Liver (tissue), 9 donors: ENCODE results near the gene BNC2. TPM values are rescaled to one million over a fixed set of nuclear protein-coding genes. Genes with fewer than 3 reads are reported as not detected.

Source experiments
- DNase-seq: peaks from one replicate; pipeline ENCODE4 v3.0.0-alpha.2; 2017; ENCODE audit warnings: low spot score
- H3K27ac ChIP-seq, 2 donors: one replicate each; pipeline ENCODE4 v1.7.0; 2013; ENCODE audit warnings: inconsistent platforms in 2 of 2, low read length in 2 of 2, control low read depth in 1 of 2, low read depth in 1 of 2, mild to moderate bottlenecking in 1 of 2
- H3K27me3 ChIP-seq, 4 donors: one replicate each; pipeline versions ENCODE4 v1.6.1 to v1.7.0; 2013; ENCODE audit warnings: low read length in 3 of 4, inconsistent platforms in 1 of 4, mild to moderate bottlenecking in 1 of 4, moderate library complexity in 1 of 4; ENCODE audit not compliant: control insufficient read depth in 4 of 4, insufficient read depth in 4 of 4
- H3K36me3 ChIP-seq, 4 donors: one replicate each; pipeline versions ENCODE4 v1.6.1 to v1.7.0; 2013; ENCODE audit warnings: low read length in 3 of 4, mild to moderate bottlenecking in 3 of 4, low read depth in 1 of 4, moderate library complexity in 1 of 4; ENCODE audit not compliant: control insufficient read depth in 4 of 4, insufficient read depth in 3 of 4
- H3K4me1 ChIP-seq, 4 donors: one replicate each; pipeline versions ENCODE4 v1.6.1 to v1.7.0; 2013; ENCODE audit warnings: low read length in 3 of 4, mild to moderate bottlenecking in 3 of 4, moderate library complexity in 1 of 4; ENCODE audit not compliant: control insufficient read depth in 4 of 4, insufficient read depth in 4 of 4
- H3K4me3 ChIP-seq, 3 donors: one replicate each; pipeline versions ENCODE4 v1.6.1 to v1.7.0; 2013; ENCODE audit warnings: low read length in 3 of 3, control low read depth in 1 of 3, low read depth in 1 of 3, mild to moderate bottlenecking in 1 of 3
- H3K9ac ChIP-seq, 2 donors: one replicate each; pipeline ENCODE4 v1.7.0; 2013; ENCODE audit warnings: low read length in 2 of 2, mild to moderate bottlenecking in 2 of 2, moderate library complexity in 2 of 2, control low read depth in 1 of 2, low read depth in 1 of 2
- H3K9me3 ChIP-seq, 4 donors: one replicate each; pipeline versions ENCODE4 v1.6.1 to v1.7.0; 2013; ENCODE audit warnings: low read length in 3 of 4; ENCODE audit not compliant: control insufficient read depth in 4 of 4
- FOXA1 ChIP-seq: IDR thresholded peaks from 2 replicates; pipeline ENCODE4 v1.6.1; 2016; ENCODE audit warnings: antibody characterized with exemption
- FOXA2 ChIP-seq: IDR thresholded peaks from 2 replicates; pipeline ENCODE4 v1.6.1; 2016; ENCODE audit warnings: antibody characterized with exemption
- GABPA ChIP-seq, 2 donors: IDR thresholded peaks in 1 of 2; conservative IDR thresholded peaks in 1 of 2; 2 replicates each; pipeline ENCODE4 v1.6.1; 2016; ENCODE audit warnings: antibody characterized with exemption in 2 of 2, mild to moderate bottlenecking in 1 of 2, moderate library complexity in 1 of 2
- HNF4A ChIP-seq, 2 donors: conservative IDR thresholded peaks; 2 replicates each; pipeline ENCODE4 v1.6.1; 2016; ENCODE audit warnings: antibody characterized with exemption in 2 of 2, mild to moderate bottlenecking in 2 of 2
- MAX ChIP-seq: IDR thresholded peaks from 2 replicates; pipeline ENCODE4 v1.6.1; 2016; ENCODE audit warnings: antibody characterized with exemption
- NR2F2 ChIP-seq: IDR thresholded peaks from 2 replicates; pipeline ENCODE4 v1.6.1; 2016; ENCODE audit warnings: antibody characterized with exemption
- RAD21 ChIP-seq, 2 donors: IDR thresholded peaks; 2 replicates each; pipeline ENCODE4 v1.6.1; 2016; ENCODE audit warnings: antibody characterized with exemption in 2 of 2, mild to moderate bottlenecking in 2 of 2
- RXRA ChIP-seq, 2 donors: IDR thresholded peaks; 2 replicates each; pipeline ENCODE4 v1.6.1; 2017 to 2018; ENCODE audit warnings: antibody characterized with exemption in 2 of 2, mild to moderate bottlenecking in 1 of 2
- TAF1 ChIP-seq: conservative IDR thresholded peaks from 2 replicates; pipeline ENCODE4 v1.6.1; 2016; ENCODE audit warnings: antibody characterized with exemption, mild to moderate bottlenecking
- WGBS: extraction: QIAGEN DNeasy Blood & Tissue Kit; methylation state at CpG from one replicate; pipeline ENCODE4 v1.1.7; 2013; 5-methylcytosine and 5-hydroxymethylcytosine counted together
- polyA plus RNA-seq, 2 donors: library from polyadenylated mRNA; stranded (reverse) in 1 of 2; unstranded in 1 of 2; fragments of 200-250 nt in 1 of 2; fragments of >200 nt in 1 of 2; fragmentation: Nextera tagmentation in 1 of 2; extraction: Ambion mirVana in 1 of 2; gene quantifications; one replicate each; pipeline versions ENCODE4 v1.2.1 to v1.2.3, GENCODE V29; 2013 to 2015
- total RNA-seq, 2 donors: library from RNA; depleted of rRNA; stranded (reverse); fragments of >200 nt; gene quantifications; one replicate each; pipeline ENCODE4 v1.2.3, GENCODE V29; 2014
- TF ChIP-seq, protein P1 (sequence below): IDR thresholded peaks from 2 replicates; pipeline ENCODE4 v1.6.1; 2016; ENCODE audit warnings: antibody characterized with exemption
- TF ChIP-seq, protein P2 (sequence below): IDR thresholded peaks from 2 replicates; pipeline ENCODE4 v1.6.1; 2016; ENCODE audit warnings: antibody characterized with exemption, mild to moderate bottlenecking
- donor health status: healthy.
- donor health status: healthy.
- donor health status: healthy.
- donor health status: healthy.
- donor health status: healthy.

Gene BNC2
- total and polyA plus RNA-seq, 4 donors: 0.07 to 0.67 (median 0.08) TPM

DNA sequence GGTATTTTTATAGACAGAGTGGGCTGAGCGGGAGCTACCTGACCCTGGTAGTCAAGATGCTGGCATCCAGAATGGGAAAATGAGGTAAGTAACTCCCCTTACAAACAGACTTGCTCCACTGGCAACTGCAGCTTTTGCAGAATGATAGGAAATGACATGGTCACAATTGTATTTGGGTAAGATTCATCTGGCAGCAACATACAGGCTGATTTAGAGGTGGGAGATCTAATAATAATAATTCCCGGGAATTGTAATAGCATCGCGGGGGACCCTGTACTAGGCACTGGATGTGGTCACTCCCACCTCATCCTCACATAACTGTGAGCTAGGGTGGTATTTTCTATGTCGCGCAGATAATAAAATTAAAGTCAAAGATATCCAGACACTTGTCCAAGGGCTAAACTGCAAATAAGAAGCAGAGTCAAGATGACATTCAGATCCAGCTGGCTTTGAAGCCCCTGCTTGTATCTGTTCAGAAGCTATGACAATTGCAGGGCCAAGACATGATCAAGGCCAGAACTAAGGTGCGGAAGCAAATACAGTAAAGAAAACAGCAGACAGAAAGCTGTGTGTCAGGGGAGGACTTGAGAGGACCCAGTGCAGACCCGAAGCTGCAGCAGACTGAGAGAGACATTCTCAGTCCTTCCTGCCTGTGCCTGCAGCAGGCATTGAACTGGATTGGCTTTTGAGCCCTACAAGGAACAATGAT, 507.2 kb downstream of the BNC2 start:
- H3K27ac ChIP-seq: no peak overlapping the region

GRCh38 chr9:16361939-16362338, 508.5 kb downstream of the BNC2 start:
- DNase-seq: no peak
- no peak overlapping the region for H3K4me3 ChIP-seq
- H3K9ac ChIP-seq: no peak overlapping the region
- TF ChIP-seq, protein P1, sequence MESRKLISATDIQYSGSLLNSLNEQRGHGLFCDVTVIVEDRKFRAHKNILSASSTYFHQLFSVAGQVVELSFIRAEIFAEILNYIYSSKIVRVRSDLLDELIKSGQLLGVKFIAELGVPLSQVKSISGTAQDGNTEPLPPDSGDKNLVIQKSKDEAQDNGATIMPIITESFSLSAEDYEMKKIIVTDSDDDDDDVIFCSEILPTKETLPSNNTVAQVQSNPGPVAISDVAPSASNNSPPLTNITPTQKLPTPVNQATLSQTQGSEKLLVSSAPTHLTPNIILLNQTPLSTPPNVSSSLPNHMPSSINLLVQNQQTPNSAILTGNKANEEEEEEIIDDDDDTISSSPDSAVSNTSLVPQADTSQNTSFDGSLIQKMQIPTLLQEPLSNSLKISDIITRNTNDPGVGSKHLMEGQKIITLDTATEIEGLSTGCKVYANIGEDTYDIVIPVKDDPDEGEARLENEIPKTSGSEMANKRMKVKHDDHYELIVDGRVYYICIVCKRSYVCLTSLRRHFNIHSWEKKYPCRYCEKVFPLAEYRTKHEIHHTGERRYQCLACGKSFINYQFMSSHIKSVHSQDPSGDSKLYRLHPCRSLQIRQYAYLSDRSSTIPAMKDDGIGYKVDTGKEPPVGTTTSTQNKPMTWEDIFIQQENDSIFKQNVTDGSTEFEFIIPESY: no peak
- TF ChIP-seq RAD21 (IDR thresholded peaks at IDR 0.05) (no peak), GABPA (IDR thresholded peaks at IDR 0.05 in 1 of 2, conservative IDR thresholded peaks at IDR 0.05 in 1 of 2) (no peak), FOXA2 (no peak), HNF4A (conservative IDR thresholded peaks at IDR 0.05) (no peak), MAX (no peak), NR2F2 (no peak), TAF1 (no peak)
- H3K36me3 ChIP-seq: no peaks in the 10 kb centered on the region
- no peaks in the 10 kb centered on the region for H3K4me1 ChIP-seq
- H3K9me3 ChIP-seq: no peaks in the 10 kb centered on the region
- no peaks in the 10 kb centered on the region for H3K27me3 ChIP-seq
- no peak overlapping the region for H3K27ac ChIP-seq

More for the DNA sequence above, 507.2 kb downstream of the BNC2 start:
- H3K36me3 ChIP-seq: no peaks in the 10 kb centered on the region
- no peak overlapping the region for H3K4me3 ChIP-seq
- H3K4me1 ChIP-seq: no peaks in the 10 kb centered on the region
- TF ChIP-seq HNF4A (conservative IDR thresholded peaks at IDR 0.05): no peak
- DNase-seq: no peak
- H3K9ac ChIP-seq: no peak overlapping the region
- WGBS: 92% methylated on average over 8 of the region's 8 CpGs
- no peaks in the 10 kb centered on the region for H3K27me3 ChIP-seq
- H3K9me3 ChIP-seq: no peaks in the 10 kb centered on the region

GRCh38 chr9:16361118-16361517, 509.4 kb downstream of the BNC2 start:
- H3K27me3 ChIP-seq: no peaks in the 10 kb centered on the region
- no peak overlapping the region for H3K9ac ChIP-seq
- H3K27ac ChIP-seq: no peak overlapping the region
- H3K4me3 ChIP-seq: no peak overlapping the region
- 87% methylated on average over 3 of the region's 3 CpGs for WGBS
- TF ChIP-seq HNF4A (conservative IDR thresholded peaks at IDR 0.05) (no peak), RXRA (IDR thresholded peaks at IDR 0.05) (no peak), GABPA (IDR thresholded peaks at IDR 0.05 in 1 of 2, conservative IDR thresholded peaks at IDR 0.05 in 1 of 2) (no peak), FOXA1 (no peak)
- TF ChIP-seq, protein P2, sequence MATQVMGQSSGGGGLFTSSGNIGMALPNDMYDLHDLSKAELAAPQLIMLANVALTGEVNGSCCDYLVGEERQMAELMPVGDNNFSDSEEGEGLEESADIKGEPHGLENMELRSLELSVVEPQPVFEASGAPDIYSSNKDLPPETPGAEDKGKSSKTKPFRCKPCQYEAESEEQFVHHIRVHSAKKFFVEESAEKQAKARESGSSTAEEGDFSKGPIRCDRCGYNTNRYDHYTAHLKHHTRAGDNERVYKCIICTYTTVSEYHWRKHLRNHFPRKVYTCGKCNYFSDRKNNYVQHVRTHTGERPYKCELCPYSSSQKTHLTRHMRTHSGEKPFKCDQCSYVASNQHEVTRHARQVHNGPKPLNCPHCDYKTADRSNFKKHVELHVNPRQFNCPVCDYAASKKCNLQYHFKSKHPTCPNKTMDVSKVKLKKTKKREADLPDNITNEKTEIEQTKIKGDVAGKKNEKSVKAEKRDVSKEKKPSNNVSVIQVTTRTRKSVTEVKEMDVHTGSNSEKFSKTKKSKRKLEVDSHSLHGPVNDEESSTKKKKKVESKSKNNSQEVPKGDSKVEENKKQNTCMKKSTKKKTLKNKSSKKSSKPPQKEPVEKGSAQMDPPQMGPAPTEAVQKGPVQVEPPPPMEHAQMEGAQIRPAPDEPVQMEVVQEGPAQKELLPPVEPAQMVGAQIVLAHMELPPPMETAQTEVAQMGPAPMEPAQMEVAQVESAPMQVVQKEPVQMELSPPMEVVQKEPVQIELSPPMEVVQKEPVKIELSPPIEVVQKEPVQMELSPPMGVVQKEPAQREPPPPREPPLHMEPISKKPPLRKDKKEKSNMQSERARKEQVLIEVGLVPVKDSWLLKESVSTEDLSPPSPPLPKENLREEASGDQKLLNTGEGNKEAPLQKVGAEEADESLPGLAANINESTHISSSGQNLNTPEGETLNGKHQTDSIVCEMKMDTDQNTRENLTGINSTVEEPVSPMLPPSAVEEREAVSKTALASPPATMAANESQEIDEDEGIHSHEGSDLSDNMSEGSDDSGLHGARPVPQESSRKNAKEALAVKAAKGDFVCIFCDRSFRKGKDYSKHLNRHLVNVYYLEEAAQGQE: no peak
- DNase-seq: no peak
- H3K36me3 ChIP-seq: no peaks in the 10 kb centered on the region
- no peaks in the 10 kb centered on the region for H3K4me1 ChIP-seq
- H3K9me3 ChIP-seq: no peaks in the 10 kb centered on the region
